NK-92 (cell line): ENCODE results near the gene CMSS1.

Experiments
- DNase-seq: peaks from one replicate; lab custom pipeline; 2025; ENCODE audit not compliant: unreplicated experiment; lab: John Stamatoyannopoulos, UW

Gene CMSS1

GRCh38 chr3:99899603-99900002, 81.9 kb downstream of the CMSS1 start:
- no peak for DNase-seq

DNA sequence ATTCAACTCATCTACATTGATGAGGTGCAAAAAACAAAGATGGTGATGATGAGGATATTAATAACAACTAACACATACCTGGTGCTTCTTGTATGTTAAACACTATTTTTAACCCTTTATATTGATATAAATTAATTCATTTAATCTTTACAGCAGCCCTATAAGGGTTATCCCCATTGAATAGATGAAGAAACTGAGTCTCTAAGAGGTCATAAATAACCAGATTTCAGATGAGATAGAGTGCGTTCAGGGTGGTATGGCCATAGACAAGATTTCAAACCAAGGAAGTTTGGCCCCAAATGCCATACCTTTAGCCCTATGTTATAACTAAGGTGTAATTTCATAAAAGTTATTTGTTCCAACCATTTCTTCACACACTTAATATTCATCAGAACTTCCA, 82.6 kb downstream of the CMSS1 start:
- DNase-seq = no peak

DNA sequence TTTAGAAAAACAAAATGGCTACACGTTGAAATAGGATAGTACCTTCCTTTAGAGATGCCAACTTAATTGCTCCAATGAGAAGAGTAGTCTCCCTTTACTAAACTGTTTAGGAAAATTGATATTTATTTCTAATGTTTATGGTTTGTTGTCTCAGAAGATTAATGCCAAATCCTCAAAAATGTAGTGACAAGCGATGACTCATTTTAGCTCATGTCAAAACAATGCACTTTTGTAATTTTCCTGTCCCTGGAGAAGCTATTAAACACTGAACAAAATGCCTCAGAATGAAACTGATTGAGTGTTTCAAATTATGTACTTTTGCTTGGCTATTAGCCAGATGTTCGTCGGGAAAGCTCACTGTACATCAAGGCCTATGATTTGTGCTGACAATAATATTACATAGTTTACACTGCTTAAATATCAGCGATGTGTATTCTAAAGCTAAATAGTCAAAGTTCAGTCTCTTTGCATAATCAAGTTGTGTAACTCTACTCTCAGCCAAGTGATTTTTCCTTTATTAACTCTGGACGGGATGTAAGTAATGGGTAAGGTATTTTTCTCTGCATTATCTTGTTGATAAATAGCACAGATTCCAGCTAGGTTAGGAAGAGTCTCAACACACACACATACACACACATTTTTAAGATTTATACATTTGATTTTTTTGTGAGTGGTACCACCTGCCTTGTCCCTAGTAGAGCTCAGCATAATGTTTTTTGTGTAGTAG, 83.7 kb downstream of the CMSS1 start:
- no peak for DNase-seq

GRCh38 chr3:99902091-99902490, 84.4 kb downstream of the CMSS1 start:
- no peak for DNase-seq

DNA sequence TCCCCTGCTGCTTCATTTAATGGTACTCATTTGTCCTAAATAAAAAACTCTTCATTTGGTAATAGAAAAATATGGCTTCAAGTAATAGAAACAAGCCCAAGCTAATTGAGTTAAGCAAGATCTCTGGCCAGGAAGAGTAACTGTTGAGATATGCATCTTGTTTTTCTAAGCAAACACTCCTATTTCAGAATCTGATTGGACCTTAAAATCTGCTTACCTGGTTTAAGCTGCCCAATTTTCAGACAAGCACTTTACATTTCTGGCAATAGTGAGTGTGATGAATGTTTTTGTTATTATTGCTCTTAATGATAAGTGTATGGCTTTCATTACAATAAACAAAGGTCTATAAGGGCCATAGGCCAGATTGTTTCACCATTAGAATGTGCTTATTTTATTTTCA, 86.2 kb downstream of the CMSS1 start:
- DNase-seq = no peak

GRCh38 chr3:99907959-99908544, 90.4 kb downstream of the CMSS1 start:
- DNase-seq = no peak

DNA sequence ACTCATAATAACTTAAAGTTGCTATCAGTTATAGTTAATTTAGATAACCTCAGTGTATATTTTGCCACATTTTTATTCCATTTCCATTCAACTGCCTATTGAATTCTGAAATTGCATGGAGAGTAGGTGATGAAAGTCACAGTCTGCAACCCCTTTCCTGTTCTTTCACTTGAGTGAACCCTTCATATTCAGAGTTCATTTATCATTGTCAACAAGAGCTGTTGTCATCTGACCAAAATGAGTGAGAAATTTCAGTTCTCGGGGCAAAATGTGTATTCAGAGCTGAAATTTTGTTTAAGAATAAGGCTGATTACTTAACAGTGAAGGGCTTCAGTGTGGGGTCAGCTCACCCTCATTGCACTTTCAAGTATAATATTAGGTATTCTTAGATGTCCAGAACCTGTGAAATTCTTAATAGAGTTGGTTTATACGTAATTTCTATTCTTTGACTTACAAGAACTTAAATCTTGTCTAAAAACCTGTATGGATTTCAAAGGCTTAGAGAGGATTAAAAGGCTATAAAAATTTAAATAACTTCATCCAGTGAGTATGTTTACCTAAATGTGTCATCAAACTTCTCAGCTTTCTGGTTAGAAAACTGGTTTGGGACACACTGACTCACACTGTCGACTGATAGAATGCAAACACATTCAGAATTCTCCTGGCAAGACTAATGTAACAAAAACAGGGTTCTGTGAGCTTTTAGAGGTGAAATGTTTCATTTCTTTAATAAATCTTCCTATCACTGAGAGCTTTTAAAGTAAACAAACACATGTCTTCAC, 92.2 kb downstream of the CMSS1 start:
- DNase-seq = no peak

DNA sequence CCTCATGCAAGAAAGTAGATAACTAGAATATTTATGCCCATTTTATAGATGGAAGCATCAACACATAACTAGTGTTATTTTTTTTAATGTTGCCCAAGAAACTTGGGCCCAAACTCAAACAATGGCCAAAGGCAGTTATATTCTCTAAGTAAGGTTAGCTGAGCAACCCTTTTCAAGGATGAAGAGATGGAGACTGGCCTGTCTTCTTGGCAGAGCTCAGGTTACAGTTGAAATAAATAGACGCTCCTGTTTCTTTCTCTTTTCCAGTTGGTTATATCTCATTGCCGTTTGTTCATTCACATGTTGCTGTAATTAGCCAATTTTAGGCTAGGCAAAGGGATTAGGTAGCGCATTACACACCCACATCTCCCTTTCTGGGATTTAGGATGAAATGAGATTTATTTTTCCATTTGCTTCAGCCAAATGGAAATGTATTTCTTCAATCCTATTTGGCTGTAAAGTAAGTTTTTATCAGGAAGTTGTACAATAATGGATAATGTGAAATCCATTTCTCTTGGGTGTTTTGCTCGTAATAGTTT, 93.2 kb downstream of the CMSS1 start:
- no peak for DNase-seq

- DNase-seq = no peak
Observed at GRCh38 chr3:99911433-99911832, 93.8 kb downstream of the CMSS1 start.

- DNase-seq = no peak
Observed at GRCh38 chr3:99915906-99916432, 98.3 kb downstream of the CMSS1 start.

DNA sequence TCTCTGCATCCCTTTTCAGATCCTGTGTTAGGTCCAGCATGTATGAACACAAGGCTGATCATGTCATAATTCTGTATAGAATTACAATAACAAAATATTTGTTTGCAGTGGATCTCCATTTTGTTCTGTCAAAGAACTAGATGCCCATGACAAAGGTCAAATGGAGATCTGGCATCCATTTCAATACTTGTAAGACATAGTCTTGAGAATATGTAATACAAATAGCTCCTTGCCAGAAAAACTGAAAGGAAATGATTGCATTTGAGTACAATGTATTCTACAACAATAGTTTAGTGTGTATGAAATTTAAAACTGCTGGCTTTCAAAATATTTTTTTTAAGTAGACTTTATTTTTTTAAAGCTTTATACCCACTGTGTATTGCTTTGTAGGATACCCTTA, 101.1 kb downstream of the CMSS1 start:
- no peak for DNase-seq

DNA sequence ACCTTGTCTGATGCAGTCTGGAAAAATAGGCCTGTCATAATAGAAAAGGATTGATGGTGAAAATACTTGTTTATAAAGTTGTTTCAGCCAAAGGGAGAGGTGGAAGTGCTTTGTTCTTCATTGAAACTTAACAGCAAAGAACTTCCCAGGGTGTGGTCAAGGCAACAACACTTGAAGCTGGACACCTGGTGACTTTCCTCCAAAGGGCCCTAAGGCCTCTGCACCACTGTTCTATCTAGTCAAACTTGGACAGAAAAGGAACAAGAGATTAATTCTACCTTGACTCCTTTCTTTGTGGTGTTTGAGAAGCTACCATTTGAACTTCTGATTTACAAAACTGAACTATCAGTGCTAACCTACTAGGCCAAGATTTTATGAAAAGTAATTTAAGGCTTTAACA, 102.0 kb downstream of the CMSS1 start:
- no peak for DNase-seq

DNA sequence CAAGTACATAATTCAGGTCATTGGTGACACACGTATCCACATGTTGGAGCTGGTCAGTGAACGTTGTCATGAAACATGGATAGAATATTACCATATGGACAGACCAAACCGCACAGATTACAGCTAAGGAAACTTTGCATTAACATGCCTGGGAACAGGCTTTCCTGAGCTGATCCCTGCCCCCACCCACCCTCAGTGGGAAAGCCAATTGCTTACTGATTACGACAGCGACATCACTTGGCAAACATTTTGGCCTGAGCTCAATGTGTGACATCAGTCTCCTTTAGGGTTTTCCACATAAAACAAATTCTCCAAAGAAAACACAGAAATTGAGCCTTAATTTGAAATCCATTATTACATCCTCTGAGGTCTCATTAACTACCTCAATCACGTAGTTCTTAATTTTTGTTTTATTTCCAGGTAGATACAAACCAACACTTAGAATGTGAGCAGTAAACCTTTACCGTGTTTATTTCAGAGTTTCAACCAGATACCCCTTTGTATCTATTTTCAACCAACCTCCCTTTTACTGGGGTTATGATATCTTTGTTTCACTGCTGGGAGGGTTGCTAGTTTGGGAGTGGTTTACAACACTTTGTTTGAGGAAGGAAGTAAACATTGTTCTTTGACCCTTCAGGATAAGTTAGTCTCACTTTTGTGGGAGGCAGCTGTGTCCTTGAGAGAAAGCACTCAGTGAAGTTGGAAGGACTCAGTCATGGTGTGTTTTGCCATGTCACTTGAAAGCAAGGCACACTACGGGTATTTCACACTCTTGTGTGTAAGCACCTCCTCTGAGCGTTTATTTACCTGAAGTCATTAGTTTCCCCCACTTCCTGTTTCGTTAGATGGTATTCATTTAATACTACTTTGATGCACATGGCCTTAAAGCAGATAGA, 103.1 kb downstream of the CMSS1 start:
- DNase-seq = no peak

- DNase-seq = no peak
Observed at GRCh38 chr3:99921377-99921695, 103.7 kb downstream of the CMSS1 start.

GRCh38 chr3:99921986-99922385, 104.3 kb downstream of the CMSS1 start:
- DNase-seq = no peak

DNA sequence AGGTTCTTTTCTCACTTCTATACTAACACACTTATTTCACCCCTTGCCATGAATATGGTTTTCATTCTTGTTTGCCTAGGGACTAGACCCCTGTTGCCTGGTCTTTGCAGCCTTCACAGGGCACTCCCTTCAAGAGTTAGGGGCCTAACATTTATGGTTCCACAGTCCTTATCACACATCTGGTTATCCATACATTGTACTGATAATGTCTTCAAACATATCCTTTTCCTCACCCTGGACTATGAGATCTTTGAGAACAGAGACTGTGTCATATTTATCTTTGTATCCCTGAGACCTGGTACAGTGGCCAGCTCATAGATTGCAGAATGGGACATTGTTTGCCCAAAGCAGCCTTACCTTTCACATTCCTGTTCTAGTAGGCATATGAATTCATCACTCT, 106.2 kb downstream of the CMSS1 start:
- no peak for DNase-seq

DNA sequence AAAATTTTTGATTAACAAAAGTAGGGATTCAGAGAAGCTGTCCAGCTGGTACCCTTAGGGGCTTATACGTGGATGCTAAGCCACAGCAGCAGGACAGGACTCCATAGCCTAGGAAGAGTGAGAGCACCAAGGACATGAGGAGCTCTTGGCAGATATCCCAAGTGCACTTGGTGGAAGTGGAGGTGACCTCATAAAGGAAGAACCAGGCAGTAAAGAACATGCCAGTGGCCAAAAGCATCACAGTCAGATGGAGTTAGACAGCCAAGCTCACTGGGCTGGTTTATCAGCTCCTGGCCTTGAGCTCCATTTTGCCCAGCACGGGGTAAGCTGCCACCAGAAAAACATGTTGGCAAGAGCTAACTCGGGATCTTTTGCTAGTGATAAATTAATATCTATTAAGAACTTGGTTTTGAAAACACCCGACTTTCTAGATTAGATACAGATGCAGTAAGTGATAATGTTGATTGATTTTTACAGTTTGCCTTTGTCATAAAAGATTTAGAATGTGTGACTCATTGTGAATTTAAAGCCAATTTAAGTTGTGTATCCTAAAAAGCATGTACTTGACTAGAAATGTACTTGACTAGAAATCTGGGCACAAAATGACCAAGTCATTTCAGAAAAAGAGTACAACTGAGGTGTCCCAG, 108.0 kb downstream of the CMSS1 start:
- DNase-seq = no peak

DNA sequence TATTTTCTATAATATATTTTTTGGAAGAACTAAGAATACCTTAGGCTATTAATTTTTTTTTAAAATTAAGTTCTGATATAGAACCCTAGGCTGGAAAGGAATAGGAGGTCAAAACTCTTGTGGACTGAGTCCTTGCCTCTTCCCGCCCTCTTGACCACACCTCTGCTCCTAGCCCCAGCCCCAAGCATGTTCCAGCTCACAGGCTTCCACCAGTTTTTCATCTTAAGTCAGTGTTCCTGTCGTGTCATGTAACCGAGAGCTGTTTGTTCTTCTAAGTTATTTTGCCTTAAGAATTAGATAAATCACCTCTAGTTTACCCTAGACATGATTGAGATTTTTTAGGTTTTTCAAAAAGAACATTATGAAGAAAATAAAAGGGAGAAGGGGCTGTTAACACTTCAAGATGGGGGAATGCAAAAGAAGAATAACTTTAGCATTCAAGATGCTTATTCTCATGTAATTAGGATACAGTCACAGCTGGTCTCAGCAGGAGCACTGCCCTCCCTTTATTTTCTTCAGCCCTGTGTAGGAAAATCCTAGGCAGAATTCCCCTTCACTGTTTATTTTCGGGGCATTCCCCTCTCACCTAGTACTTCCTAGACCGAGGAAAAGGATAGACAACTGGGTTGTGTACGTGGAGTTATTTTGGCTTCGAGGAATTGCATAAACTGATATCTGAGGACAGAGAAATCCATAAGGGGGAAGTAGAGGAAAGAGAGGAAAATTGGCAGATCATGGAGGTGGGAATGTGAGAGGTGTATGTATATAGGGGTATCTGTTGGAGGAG, 110.2 kb downstream of the CMSS1 start:
- no peak for DNase-seq
